Fibroblast of villous mesenchyme (primary cell): ENCODE data around the gene SLIT2. TPM values are rescaled to one million over a fixed set of nuclear protein-coding genes. Genes with fewer than 3 reads are reported as not detected.

Source experiments
- DNase-seq: peaks from one replicate; pipeline ENCODE4 v3.0.0-alpha.2; 2010; ENCODE audit warnings: low read depth
- H3K4me3 ChIP-seq: 2 replicates; pipeline ENCODE4 v1.5.1; 2011; ENCODE audit warnings: low read depth, mild to moderate bottlenecking, low read length
- CTCF ChIP-seq: IDR thresholded peaks from 2 replicates; pipeline ENCODE4 v1.5.1; 2012; ENCODE audit warnings: low read depth, mild to moderate bottlenecking, low read length; ENCODE audit not compliant: insufficient read depth
- total RNA-seq: library from RNA; depleted of rRNA; stranded (reverse); fragments of >200 nt; gene quantifications from 2 replicates; pipeline ENCODE4 v1.2.3, GENCODE V29; 2012

Gene SLIT2
- total RNA-seq, 1 donor = 20.7 TPM

DNA sequence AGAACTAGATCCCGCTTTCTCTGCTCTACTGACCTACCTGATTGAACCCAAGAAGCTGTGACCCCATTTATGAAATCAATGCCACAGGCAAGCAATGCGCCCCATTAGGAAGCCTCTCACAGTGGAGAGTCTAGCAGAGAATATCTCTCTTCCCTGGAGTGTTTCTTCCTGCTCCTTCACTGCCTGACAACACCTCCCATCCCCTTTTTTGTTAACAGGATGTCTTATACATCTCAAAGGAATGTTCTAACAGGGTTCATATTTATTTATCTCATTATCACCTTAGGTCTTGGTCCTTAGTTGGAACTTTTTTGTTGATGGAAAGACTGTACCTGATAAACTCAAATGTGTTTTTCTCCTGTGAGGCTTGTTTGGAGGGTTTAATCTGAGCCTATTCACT lies 35.5 kb downstream of the SLIT2 start:
- no peak for TF ChIP-seq CTCF
- no peak for DNase-seq
- no peak overlapping the region for H3K4me3 ChIP-seq

DNA sequence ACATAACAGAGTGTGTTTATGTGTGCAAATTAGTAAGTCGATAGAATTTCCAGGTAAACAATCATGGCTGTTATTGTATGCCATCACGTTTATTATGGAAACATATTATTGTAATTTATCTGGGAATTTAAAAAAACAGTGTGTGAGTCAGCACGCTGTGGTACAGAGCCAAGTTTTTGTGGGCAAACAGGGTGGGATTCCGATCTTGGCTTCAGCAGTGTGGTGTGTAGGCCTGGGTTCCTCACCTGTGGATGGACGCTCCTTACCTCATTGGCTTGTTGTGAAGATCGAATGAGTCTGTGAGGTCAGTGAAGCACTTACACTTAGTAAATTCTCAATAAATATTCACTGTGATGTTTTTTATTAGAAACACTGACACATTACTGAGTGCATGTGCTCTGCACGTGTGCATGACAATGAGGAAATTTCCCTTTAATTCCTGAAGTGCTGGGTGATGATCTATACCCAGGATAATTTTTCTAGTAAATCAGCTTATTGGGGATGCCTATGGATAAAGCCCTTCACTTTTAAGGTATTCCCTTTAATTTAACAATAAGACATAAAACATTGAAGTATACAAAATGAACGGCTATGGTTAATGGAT lies 36.4 kb downstream of the SLIT2 start:
- no peak overlapping the region for H3K4me3 ChIP-seq
- no peak for DNase-seq
- TF ChIP-seq CTCF = no peak

- no peak for TF ChIP-seq CTCF
- no peak overlapping the region for H3K4me3 ChIP-seq
- no peak for DNase-seq
Measured at GRCh38 chr4:20288846-20289512, 37.3 kb downstream of the SLIT2 start.

DNA sequence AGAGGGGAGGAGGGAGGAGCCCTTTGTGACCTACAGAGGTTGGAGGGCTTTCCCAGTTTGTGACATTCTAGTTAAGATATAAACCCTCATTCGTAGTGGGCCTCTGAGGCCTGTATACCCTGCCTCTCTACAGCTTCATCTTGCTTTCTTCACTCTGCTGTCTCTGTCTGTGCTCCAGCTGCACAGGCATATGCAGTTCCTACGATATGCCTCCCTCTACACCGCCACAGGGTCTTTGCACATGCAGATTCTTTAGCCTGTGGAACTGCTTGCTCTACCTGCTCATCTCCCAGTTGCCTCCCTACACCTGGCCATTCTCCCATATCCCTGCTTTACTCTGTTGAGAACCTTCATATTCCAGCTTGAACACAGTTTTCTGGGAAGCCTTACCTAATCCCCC lies 38.1 kb downstream of the SLIT2 start:
- no peak overlapping the region for H3K4me3 ChIP-seq
- DNase-seq = no peak
- TF ChIP-seq CTCF = no peak

GRCh38 chr4:20292739-20293138 lies 41.0 kb downstream of the SLIT2 start:
- DNase-seq = no peak
- H3K4me3 ChIP-seq = no peak overlapping the region
- no peak for TF ChIP-seq CTCF

DNA sequence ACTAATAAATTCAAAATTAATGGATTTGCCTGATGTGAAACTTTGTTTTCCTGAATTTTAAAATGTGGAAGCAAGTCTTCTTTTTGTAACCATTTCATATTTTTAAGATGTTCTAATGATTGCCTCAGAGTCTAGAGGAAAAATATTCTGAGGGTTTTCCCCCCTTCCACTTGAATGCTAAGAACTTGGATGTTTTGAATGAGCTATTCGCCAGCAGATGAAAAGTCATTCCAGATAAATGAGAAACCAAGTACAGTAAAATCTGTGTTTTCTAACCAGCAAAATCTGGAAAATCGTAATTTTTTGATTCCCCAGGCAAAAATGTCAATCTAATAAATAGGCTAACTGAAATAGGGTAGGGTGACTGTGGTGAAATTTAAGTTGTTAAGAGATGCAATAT lies 45.6 kb downstream of the SLIT2 start:
- no peak for TF ChIP-seq CTCF
- no peak overlapping the region for H3K4me3 ChIP-seq
- no peak for DNase-seq

DNA sequence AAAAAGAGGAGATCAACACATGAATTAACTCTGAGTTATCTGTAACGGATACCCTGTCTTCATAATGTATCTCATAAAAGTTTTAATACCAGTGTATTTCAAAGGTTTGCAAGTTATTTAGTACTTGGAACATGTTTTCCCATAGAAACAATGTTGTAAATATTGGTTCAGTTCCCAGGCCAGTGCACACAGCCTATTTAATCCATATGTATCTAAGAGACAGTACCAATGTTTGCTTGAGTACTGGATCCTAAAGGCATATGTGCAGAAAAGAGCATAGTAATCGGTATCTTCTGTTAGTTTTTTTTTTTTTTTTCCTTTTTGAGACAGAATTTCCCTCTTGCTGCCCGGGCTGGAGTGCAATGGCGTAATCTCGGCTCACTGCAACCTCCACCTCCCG lies 46.1 kb downstream of the SLIT2 start:
- no peak overlapping the region for H3K4me3 ChIP-seq
- no peak for TF ChIP-seq CTCF
- DNase-seq = no peak
